Fibroblast of skin of left quadriceps (primary cell): Measurements from ENCODE around the gene LYSMD4.
A peak's percentile ranks its signal among the peaks of the same experiment; 100 is the strongest.

Experiments used
- DNase-seq, 2 experiments: peaks; one replicate each; pipeline ENCODE4 v3.0.0-alpha.2; 2013; ENCODE audit warnings: low read depth in 2 of 2

Gene LYSMD4

GRCh38 chr15:99706557-99707303 lies 26.5 kb downstream of the LYSMD4 start:
- DNase-seq, result no peak

DNA sequence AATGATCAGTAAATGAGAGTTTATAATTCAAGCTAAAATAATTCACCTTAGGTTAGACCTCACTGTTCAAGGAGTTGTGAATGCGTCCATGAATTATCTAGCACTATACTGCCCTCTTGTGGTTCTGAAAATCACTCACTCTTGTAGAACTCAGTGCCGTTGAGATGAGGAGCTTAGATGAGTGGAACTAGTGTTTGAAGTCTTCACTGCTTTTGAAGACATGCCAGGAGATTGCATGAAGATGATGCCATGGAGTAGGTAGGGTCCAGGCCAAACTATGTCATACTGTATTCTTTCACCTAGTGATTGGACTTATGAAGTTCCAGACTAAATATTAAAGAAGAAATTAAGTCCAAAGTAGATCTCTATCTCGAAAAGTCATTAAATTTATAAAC lies 28.8 kb downstream of the LYSMD4 start:
- peak; percentile 71 to 74 for DNase-seq

DNA sequence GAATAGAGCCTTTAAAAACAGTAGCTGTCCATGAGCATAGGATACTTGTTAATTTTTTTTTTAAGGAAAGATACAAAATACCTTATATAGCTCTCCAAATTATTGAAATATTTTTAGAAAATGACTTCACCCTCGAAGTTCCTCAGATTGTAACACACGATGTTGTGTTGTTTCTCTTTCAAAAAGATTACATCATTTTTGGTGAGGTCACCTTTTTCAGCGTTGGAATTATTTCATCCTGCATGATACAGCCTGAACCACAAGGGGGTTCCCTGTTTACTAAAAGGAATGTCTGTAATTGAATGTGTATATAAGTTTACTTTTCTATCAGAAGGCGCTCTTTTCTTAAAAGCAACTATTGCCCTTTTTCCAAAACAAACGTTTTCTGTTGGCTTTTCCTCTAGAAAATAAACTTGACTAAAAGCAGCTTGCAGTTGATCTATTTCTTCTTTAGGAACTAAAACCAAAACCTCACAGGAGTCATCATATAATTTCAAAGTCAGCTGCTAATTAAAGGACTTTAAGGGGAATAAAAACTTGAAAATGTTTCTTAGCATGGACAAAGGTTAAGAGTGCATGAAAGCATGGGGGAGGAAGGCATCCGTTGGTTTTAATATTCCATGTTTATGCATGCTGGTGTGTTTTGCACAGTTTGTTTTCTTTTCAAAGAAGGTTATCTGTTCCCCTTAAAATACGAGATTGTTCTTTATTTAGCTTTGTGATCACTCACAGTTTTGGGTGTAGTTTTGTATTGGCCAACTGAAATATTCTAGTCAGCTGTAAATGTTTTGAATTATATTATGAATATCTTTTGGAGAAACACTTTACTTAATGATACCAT lies 29.4 kb downstream of the LYSMD4 start:
- peak; percentile 82 to 85 for DNase-seq

DNA sequence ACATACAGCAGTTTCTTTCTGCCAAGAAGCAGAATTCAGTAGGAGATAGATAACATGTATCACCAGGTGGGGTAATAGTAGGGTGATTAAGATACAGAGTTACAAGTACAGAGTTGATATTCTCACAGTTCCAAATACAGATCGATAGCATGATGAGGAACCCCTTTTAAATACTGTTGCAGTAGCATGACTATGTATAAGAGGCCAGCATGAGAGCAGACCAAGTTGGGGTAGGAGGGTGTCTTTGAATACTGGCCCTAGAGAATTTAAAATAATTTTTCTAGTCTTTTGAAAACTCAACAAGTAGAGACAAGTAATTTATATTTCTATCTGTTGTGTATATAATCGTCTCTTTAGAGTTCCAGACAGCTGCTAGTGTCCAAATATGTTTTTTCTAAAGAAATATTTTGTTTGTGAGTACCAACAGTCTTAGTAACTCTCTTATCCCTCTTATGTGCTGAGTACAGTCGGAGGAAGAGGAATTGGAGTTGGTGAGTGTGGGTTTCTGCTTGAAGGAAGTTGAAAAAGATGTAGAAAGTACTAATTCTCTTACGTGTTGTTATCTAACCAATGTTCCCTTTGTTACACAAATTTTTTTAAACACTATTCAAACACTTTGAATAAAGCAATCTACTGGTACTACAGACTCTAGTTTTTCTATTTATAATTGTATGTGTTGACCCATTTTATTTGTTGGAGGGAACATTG lies 30.2 kb downstream of the LYSMD4 start:
- DNase-seq, result no peak

DNA sequence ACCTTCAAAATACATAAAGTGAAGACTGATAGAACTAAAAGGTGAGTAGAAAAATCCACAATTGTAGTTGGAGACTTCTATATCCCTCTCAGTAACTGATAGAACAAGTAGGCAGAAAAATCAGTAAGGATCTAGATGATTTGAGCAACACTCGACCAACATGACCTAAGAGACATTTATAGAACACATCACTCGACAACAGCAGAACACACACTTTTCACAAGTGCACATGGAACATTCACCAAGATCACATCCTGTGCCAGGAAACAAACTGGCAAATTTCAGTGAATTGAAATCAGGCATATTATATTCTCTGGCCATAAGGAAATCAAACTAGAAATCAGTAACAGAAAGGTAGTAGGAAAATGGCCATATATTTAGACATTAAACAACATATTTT lies 37.1 kb downstream of the LYSMD4 start:
- no peak for DNase-seq

GRCh38 chr15:99692825-99693224 lies 40.4 kb downstream of the LYSMD4 start:
- DNase-seq, result no peak

DNA sequence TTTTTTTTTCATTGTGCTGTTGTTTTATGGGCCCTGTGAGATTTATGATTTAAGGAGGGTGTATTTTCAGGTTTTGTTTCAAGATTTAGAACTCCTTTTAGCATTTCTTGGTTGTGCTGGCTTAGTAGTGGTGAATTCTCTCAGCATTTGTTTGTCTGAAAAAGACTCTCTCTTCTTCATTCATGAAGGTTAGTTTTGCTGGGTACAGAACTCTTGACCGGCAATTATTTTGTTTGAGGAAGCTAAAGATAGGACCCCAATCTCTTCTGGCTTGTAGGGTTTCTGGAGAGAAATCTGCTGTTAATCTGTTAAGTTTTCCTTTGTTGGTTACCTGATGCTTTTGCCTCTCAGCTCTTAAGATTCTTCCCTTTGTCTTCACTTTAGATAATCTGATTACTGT lies 46.9 kb downstream of the LYSMD4 start:
- no peak for DNase-seq

DNA sequence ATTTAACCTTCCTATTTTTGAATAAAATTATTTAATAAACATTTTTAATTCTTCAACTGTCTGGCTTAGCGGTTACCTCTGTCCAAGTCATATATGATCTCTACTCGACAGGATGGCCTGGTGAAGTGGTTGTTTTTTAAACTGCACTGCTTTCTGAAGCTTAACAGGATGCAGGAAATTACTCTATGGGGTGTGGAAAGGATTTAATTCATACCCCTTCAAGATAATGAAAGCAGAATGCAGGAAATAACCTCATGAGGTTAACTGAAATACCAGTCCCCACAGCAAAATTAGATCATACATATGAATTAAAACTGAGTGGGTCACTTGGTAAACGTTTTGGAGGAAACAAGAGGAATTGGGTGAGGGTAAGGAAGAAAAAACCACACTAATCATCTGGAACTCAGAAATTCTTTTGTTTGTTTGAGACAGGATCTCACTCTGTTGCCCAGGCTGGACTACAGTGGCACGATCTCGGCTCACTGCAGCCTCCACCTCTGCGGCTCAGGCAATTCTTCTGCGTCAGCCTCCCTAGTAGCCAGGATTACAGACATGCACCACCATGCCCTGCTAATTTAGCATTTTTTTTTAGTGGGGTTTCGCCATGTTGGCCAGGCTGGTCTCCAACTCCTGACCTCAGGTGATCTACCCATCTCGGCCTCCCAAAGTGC lies 50.1 kb downstream of the LYSMD4 start:
- DNase-seq, result peak; percentile 59 to 60

DNA sequence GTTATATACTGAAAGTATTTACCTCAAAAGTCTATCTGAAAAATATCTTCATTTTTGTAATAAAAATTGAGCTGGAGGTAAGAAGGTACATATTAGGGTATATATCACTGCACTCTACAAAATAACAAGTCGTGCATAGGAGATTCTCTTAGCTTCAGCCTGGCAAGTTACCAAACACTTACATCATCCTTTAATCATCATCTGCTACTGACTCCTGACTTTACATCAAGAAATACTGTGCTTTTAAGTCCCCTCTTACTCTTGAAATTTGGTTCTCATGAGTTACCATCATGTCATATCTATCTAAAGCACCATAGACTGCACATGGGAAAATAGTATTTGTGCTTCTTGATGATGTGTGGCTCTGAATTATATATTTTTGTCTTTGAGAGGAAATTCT lies 50.8 kb downstream of the LYSMD4 start:
- peak; percentile 75 to 80 for DNase-seq

DNA sequence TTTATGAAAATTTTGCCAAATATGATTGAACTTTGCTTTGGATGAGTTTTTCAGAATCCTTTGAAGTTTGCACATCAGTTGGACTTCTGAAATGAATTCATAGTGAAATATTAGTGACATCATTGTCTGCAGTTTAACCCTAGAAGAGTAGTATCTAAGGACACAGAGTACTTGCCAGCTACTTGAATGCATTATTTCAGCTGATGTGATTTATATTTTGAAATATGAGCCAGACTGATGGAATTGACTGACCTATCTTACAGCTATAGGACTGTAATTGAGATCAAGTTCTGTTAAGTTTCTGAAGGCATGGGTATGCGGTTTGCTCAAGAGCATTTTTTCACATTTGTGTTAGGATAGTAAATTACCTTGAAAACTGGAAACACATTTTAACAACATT lies 51.2 kb downstream of the LYSMD4 start:
- peak; percentile 29 to 32 for DNase-seq

DNA sequence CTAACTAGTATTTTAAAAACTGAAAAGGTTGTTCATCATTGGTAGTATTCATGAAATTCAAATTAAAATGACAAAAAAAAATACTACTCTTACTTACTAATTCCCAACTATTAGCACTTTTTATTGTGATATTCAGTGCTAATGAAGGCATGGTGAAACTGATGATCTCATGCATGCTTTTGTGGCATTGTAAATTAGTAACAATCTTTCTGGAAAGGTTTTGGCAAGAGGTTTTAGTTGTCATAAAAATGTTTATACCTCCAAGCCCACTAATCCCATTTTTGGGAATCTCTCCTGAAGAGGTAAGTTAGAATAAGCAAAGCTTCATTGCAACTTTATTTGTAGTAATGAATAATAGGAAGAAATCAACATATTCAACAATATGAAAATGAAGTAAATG lies 53.0 kb downstream of the LYSMD4 start:
- no peak for DNase-seq

DNA sequence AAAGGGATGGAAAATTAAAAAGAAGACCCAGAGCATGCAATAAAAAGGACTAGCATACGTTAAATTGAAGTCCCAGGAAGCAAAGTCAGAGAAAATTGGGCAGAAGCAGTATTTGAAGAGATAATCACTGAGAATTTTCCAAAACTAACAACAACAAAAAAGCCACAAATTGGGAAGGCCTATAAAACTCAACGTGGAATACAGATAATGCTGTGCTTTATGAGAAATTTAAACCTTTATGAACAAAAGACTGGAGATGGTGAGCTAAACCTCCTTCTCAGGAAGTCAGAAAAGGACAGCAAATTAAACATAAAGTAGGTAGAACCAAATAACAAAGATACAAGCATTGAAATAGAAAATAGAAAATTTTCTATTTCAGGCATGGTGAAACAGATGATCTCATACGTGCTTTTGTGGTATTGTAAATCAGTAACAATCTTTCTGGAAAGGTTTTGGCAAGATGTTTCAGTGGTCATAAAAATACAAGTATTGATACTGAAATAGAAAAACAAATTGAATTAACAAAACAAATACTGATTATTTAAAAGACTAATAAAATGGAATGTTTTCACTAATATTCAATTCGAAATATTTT lies 55.6 kb downstream of the LYSMD4 start:
- DNase-seq, result no peak
